GM19023 (cell line): ENCODE measurements around the gene TRMT6.

Source experiments
- ATAC-seq: cut with Tn5 transposase; IDR thresholded peaks from one replicate; pipeline ENCODE4 v1.9.1; 2021; ENCODE audit warnings: mild to moderate bottlenecking, moderate library complexity; ENCODE audit not compliant: unreplicated experiment

Gene TRMT6

GRCh38 chr20:5949943-5950270 lies 426 bp downstream of the TRMT6 start:
- ATAC-seq: no peak

GRCh38 chr20:5947276-5947675 lies 3.1 kb downstream of the TRMT6 start:
- no peak for ATAC-seq

- no peak for ATAC-seq
Measured at GRCh38 chr20:5945963-5946362, 4.4 kb downstream of the TRMT6 start.

- ATAC-seq: no peak
Measured at GRCh38 chr20:5938456-5939029, 11.8 kb downstream of the TRMT6 start.

- no peak for ATAC-seq
Measured at GRCh38 chr20:5936238-5936637, 14.1 kb downstream of the TRMT6 start.

- no peak for ATAC-seq
Measured at GRCh38 chr20:5935384-5935783, 14.9 kb downstream of the TRMT6 start.

- no peak for ATAC-seq
Measured at GRCh38 chr20:5933802-5934436, 16.4 kb downstream of the TRMT6 start.

GRCh38 chr20:5932796-5933195 lies 17.5 kb downstream of the TRMT6 start:
- no peak for ATAC-seq

- ATAC-seq: no peak
Measured at GRCh38 chr20:5931411-5931810, 18.9 kb downstream of the TRMT6 start.

- no peak for ATAC-seq
Measured at GRCh38 chr20:5928836-5929715, 21.3 kb downstream of the TRMT6 start.

- ATAC-seq: no peak
Measured at GRCh38 chr20:5927749-5928462, 22.4 kb downstream of the TRMT6 start.

GRCh38 chr20:5925551-5925950 lies 24.8 kb downstream of the TRMT6 start:
- no peak for ATAC-seq

GRCh38 chr20:5923493-5923892 lies 26.8 kb downstream of the TRMT6 start:
- no peak for ATAC-seq

- no peak for ATAC-seq
Measured at GRCh38 chr20:5920581-5920980, 29.8 kb downstream of the TRMT6 start.

GRCh38 chr20:5919626-5920544 lies 30.4 kb downstream of the TRMT6 start:
- no peak for ATAC-seq

- ATAC-seq: no peak
Measured at GRCh38 chr20:5918856-5919625, 31.3 kb downstream of the TRMT6 start.

GRCh38 chr20:5914859-5915258 lies 35.5 kb downstream of the TRMT6 start:
- ATAC-seq: no peak

- no peak for ATAC-seq
Measured at GRCh38 chr20:5913166-5913565, 37.2 kb downstream of the TRMT6 start.

- ATAC-seq: no peak
Measured at GRCh38 chr20:5910186-5910585, 40.1 kb downstream of the TRMT6 start.

- ATAC-seq: no peak
Measured at GRCh38 chr20:5908981-5909380, 41.4 kb downstream of the TRMT6 start.
